Thoracic aorta (tissue), 2 donors: ENCODE results near the gene COL7A1. TPM values are rescaled to one million over a fixed set of nuclear protein-coding genes. Genes with fewer than 3 reads are reported as not detected.

Source experiments
- ATAC-seq: fragments of 150-250 bp; one replicate; pipeline ENCODE4 v1.8.0; 2017; ENCODE audit warnings: low read depth; ENCODE audit not compliant: insufficient number of reproducible peaks, low FRiP score
- DNase-seq: peaks from one replicate; pipeline ENCODE4 v3.0.0-alpha.2; 2020; ENCODE audit warnings: low spot score
- H3K27ac ChIP-seq, 2 donors: fragments of 200-600 bp; sonication (generic); 1 replicate in 1 of 2; 2 replicates in 1 of 2; pipeline ENCODE4 v1.5.1; 2016; ENCODE audit warnings: mild to moderate bottlenecking in 2 of 2, moderate library complexity in 2 of 2
- H3K27me3 ChIP-seq: fragments of 200-600 bp; sonication (generic); replicated peaks from 2 replicates; pipeline ENCODE4 v1.6.0; 2016; ENCODE audit warnings: mild to moderate bottlenecking; ENCODE audit not compliant: insufficient read depth
- H3K36me3 ChIP-seq: fragments of 200-600 bp; sonication (generic); one replicate; pipeline ENCODE4 v1.5.1; 2016
- H3K4me1 ChIP-seq, 2 donors: fragments of 200-600 bp; sonication (generic); 1 replicate in 1 of 2; 2 replicates in 1 of 2; pipeline versions ENCODE4 v1.5.1 to v1.6.0; 2016; ENCODE audit warnings: low read depth in 2 of 2, mild to moderate bottlenecking in 1 of 2; ENCODE audit not compliant: control insufficient read depth in 1 of 2
- H3K4me3 ChIP-seq: fragments of 200-600 bp; sonication (generic); 2 replicates; pipeline ENCODE4 v1.5.1; 2016; ENCODE audit warnings: mild to moderate bottlenecking
- H3K9me3 ChIP-seq: fragments of 200-600 bp; sonication (generic); 2 replicates; pipeline ENCODE4 v1.5.1; 2016
- CTCF ChIP-seq: fragments of 200-600 bp; sonication (generic); IDR thresholded peaks from one replicate; pipeline ENCODE4 v1.5.1; 2019; ENCODE audit warnings: antibody characterized with exemption
- total RNA-seq, 2 donors: library from RNA; depleted of rRNA; stranded (reverse); fragments of >200 nt; gene quantifications; one replicate each; pipeline versions ENCODE4 v1.1.0 to v1.2.3, GENCODE V29; 2016

COL7A1 gene
- total RNA-seq, 2 donors from 2014 or later: 16.4 to 26.7 TPM

- H3K9me3 ChIP-seq: no peaks in the 10 kb centered on the region
- no peaks in the 10 kb centered on the region for H3K36me3 ChIP-seq
- TF ChIP-seq CTCF: no peak
- DNase-seq: no peak
- no peak overlapping the region for H3K27ac ChIP-seq
- no peak for ATAC-seq
- no peak overlapping the region for H3K4me3 ChIP-seq
- no peaks in the 10 kb centered on the region for H3K27me3 ChIP-seq
- H3K4me1 ChIP-seq: no peaks in the 10 kb centered on the region
Observed at GRCh38 chr3:48576647-48577046, 18.5 kb downstream of the COL7A1 start.

- no peak for DNase-seq
- Histone ChIP-seq H3K9me3 (no peaks in the 10 kb centered on the region), H3K36me3 (no peaks in the 10 kb centered on the region), H3K4me3 (no peak overlapping the region), H3K27ac (no peak overlapping the region), H3K4me1 (no peaks in the 10 kb centered on the region), H3K27me3 (no peaks in the 10 kb centered on the region)
- no peak for TF ChIP-seq CTCF
- ATAC-seq: no peak
Observed at GRCh38 chr3:48575366-48575765, 19.8 kb downstream of the COL7A1 start.

GRCh38 chr3:48573973-48574585 is 21.1 kb downstream of the COL7A1 start:
- ATAC-seq (no peak), DNase-seq (no peak)
- Histone ChIP-seq H3K4me1 (no peaks in the 10 kb centered on the region), H3K9me3 (no peaks in the 10 kb centered on the region), H3K27ac (no peak overlapping the region), H3K27me3 (no peaks in the 10 kb centered on the region), H3K36me3 (no peaks in the 10 kb centered on the region), H3K4me3 (no peak overlapping the region)
- no peak for TF ChIP-seq CTCF

GRCh38 chr3:48572517-48572916 is 22.6 kb downstream of the COL7A1 start:
- Histone ChIP-seq H3K4me1 (no peaks in the 10 kb centered on the region), H3K9me3 (no peaks in the 10 kb centered on the region), H3K36me3 (no peaks in the 10 kb centered on the region), H3K27ac (no peak overlapping the region), H3K27me3 (no peaks in the 10 kb centered on the region), H3K4me3 (no peak overlapping the region)
- ATAC-seq (no peak), DNase-seq (no peak)
- no peak for TF ChIP-seq CTCF

GRCh38 chr3:48571938-48572337 is 23.2 kb downstream of the COL7A1 start:
- Histone ChIP-seq H3K27me3 (no peaks in the 10 kb centered on the region), H3K4me3 (no peak overlapping the region), H3K36me3 (no peaks in the 10 kb centered on the region), H3K4me1 (no peaks in the 10 kb centered on the region), H3K27ac (no peak overlapping the region), H3K9me3 (no peaks in the 10 kb centered on the region)
- ATAC-seq (no peak), DNase-seq (no peak)
- no peak for TF ChIP-seq CTCF
